ENCODE measurements around the gene NINJ1. TPM values are rescaled to one million over a fixed set of nuclear protein-coding genes. Genes with fewer than 3 reads are reported as not detected.

Gene NINJ1
- total RNA-seq, 4 donors from 2014 or later: 82.9 to 168 (median 121) TPM

- Histone ChIP-seq H3K9me3 (no peaks in the 10 kb centered on the region), H3K27ac (no peak overlapping the region), H3K4me3 (replicated peaks in 1 of 3) (no peak overlapping the region), H3K4me1 (peaks cover 42 to 56% of the 10 kb centered on the region in 2 donors), H3K27me3 (no peaks in the 10 kb centered on the region), H3K36me3 (peaks cover 26 to 27% of the 10 kb centered on the region in 2 donors)
- TF ChIP-seq POLR2A (IDR thresholded peaks at IDR 0.05) (no peak), CTCF (IDR thresholded peaks at IDR 0.05) (no peak)
- WGBS, 2 donors: 91 to 95% methylated on average over 8 to 12 of the region's 14 CpGs
- peak; percentile 0 to 2 for DNase-seq
- intact Hi-C loops (cut with DNase I): no loop called here
Measured at GRCh38 chr9:93123561-93124283, 10.3 kb downstream of the NINJ1 start.

GRCh38 chr9:93122721-93123221 is 11.3 kb downstream of the NINJ1 start:
- H3K9me3 ChIP-seq: no peaks in the 10 kb centered on the region
- DNase-seq: peak; percentile 1 to 3
- peaks cover 26 to 27% of the 10 kb centered on the region in 2 donors for H3K36me3 ChIP-seq
- H3K4me1 ChIP-seq: peaks cover 40 to 48% of the 10 kb centered on the region in 2 donors
- H3K4me3 ChIP-seq (replicated peaks in 1 of 3): no peak overlapping the region
- H3K27me3 ChIP-seq: no peaks in the 10 kb centered on the region
- WGBS, 2 donors: 91 to 94% methylated on average over 9 to 11 of the region's 14 CpGs
- H3K27ac ChIP-seq: no peak overlapping the region
- TF ChIP-seq POLR2A (IDR thresholded peaks at IDR 0.05): no peak
- no peak for TF ChIP-seq CTCF (IDR thresholded peaks at IDR 0.05)
- intact Hi-C loops (cut with DNase I): no loop called here

GRCh38 chr9:93121316-93122241 is 12.5 kb downstream of the NINJ1 start:
- H3K36me3 ChIP-seq: peaks cover 26 to 27% of the 10 kb centered on the region in 2 donors
- no peak overlapping the region for H3K4me3 ChIP-seq (replicated peaks in 1 of 3)
- no peak overlapping the region for H3K27ac ChIP-seq
- H3K4me1 ChIP-seq: peaks cover 28 to 38% of the 10 kb centered on the region in 2 donors
- TF ChIP-seq POLR2A (IDR thresholded peaks at IDR 0.05): no peak
- TF ChIP-seq CTCF (IDR thresholded peaks at IDR 0.05): no peak
- no peaks in the 10 kb centered on the region for H3K27me3 ChIP-seq
- H3K9me3 ChIP-seq: no peaks in the 10 kb centered on the region
- intact Hi-C loops (cut with DNase I): no loop called here
- peak; percentile 0 to 2 for DNase-seq
- WGBS, 2 donors: 90 to 95% methylated on average over 19 to 20 of the region's 20 CpGs

GRCh38 chr9:93120846-93121315 is 13.2 kb downstream of the NINJ1 start:
- peaks cover 26 to 27% of the 10 kb centered on the region in 2 donors for H3K36me3 ChIP-seq
- no peaks in the 10 kb centered on the region for H3K27me3 ChIP-seq
- no peak overlapping the region for H3K4me3 ChIP-seq (replicated peaks in 1 of 3)
- peak overlapping the region in 2 of 3 donors; percentile 77 to 79 for H3K27ac ChIP-seq
- WGBS, 2 donors: 90 to 96% methylated on average over 9 to 11 of the region's 11 CpGs
- H3K9me3 ChIP-seq: no peaks in the 10 kb centered on the region
- peak; percentile 1 to 5 for DNase-seq
- TF ChIP-seq CTCF (IDR thresholded peaks at IDR 0.05): no peak
- TF ChIP-seq POLR2A (IDR thresholded peaks at IDR 0.05): no peak
- intact Hi-C loops (cut with DNase I): no loop called here
- H3K4me1 ChIP-seq: peaks cover 29 to 38% of the 10 kb centered on the region in 2 donors
